ENCODE results near the gene CACNA2D3. TPM values are rescaled to one million over a fixed set of nuclear protein-coding genes. Genes with fewer than 3 reads are reported as not detected.

The CACNA2D3 gene
- total RNA-seq, 2 donors from 2014 or later: 1.1 to 5.9 TPM

DNA sequence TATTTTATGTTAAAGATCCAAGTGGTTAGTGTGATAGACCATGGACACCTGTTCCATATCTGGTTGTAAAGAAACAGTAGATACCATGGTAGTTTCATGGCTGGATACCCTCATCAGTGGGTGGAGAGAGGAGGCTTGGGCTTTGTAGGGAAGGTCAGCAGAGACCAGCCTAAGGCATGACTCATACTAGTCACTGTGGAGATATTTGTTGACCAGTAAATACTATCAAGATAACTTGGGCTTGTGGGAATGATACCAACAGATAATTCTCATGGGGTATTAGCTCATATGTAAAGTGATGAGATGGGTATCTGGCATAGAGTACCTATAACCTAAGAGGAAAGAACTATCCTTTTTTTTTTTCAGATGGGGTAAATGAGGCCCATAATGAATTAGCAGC lies 354.5 kb downstream of the CACNA2D3 start:
- no peak for DNase-seq (ENCODE audit: low spot score)
- Histone ChIP-seq H3K36me3 (no peaks in the 10 kb centered on the region), H3K4me1 (replicated peaks) (no peaks in the 10 kb centered on the region), H3K9me3 (no peaks in the 10 kb centered on the region), H3K4me3 (no peak overlapping the region), H3K27ac (no peak overlapping the region), H3K27me3 (replicated peaks; ENCODE audit: insufficient read depth) (no peaks in the 10 kb centered on the region)
- TF ChIP-seq POLR2A (IDR thresholded peaks at IDR 0.05): no peak
- no peak for TF ChIP-seq CTCF (IDR thresholded peaks at IDR 0.05)
- no peak for TF ChIP-seq POLR2AphosphoS5 (IDR thresholded peaks at IDR 0.05)
- intact Hi-C loops (cut with DNase I): no loop called here

- Histone ChIP-seq H3K9me3 (no peaks in the 10 kb centered on the region), H3K36me3 (no peaks in the 10 kb centered on the region), H3K27ac (no peak overlapping the region), H3K4me1 (replicated peaks) (no peaks in the 10 kb centered on the region), H3K27me3 (replicated peaks; ENCODE audit: insufficient read depth) (no peaks in the 10 kb centered on the region), H3K4me3 (no peak overlapping the region)
- intact Hi-C loops (cut with DNase I): no loop called here
- no peak for DNase-seq (ENCODE audit: low spot score)
- WGBS: 71% methylated on average over 8 of the region's 8 CpGs
- TF ChIP-seq POLR2A (IDR thresholded peaks at IDR 0.05) (no peak), CTCF (IDR thresholded peaks at IDR 0.05) (no peak), POLR2AphosphoS5 (IDR thresholded peaks at IDR 0.05) (no peak)
These were observed 359.4 kb downstream of the CACNA2D3 start for GRCh38 chr3:54481606-54482365.

- Histone ChIP-seq H3K36me3 (no peaks in the 10 kb centered on the region), H3K9me3 (no peaks in the 10 kb centered on the region), H3K27me3 (replicated peaks; ENCODE audit: insufficient read depth) (no peaks in the 10 kb centered on the region), H3K4me3 (no peak overlapping the region), H3K4me1 (replicated peaks) (no peaks in the 10 kb centered on the region), H3K27ac (no peak overlapping the region)
- 95% methylated on average over 6 of the region's 6 CpGs for WGBS
- intact Hi-C loops (cut with DNase I): no loop called here
- TF ChIP-seq POLR2AphosphoS5 (IDR thresholded peaks at IDR 0.05): no peak
- no peak for TF ChIP-seq CTCF (IDR thresholded peaks at IDR 0.05)
- DNase-seq (ENCODE audit: low spot score): no peak
These were observed 362.0 kb downstream of the CACNA2D3 start for GRCh38 chr3:54484334-54484733.

- WGBS: 89% methylated on average over 1 of the region's 1 CpG
- H3K27ac ChIP-seq: no peak overlapping the region
- H3K9me3 ChIP-seq: no peaks in the 10 kb centered on the region
- no peak for DNase-seq (ENCODE audit: low spot score)
- TF ChIP-seq POLR2AphosphoS5 (IDR thresholded peaks at IDR 0.05): no peak
- no peak for TF ChIP-seq CTCF (IDR thresholded peaks at IDR 0.05)
- TF ChIP-seq POLR2A (IDR thresholded peaks at IDR 0.05): no peak
- H3K4me3 ChIP-seq: no peak overlapping the region
- H3K27me3 ChIP-seq (replicated peaks; ENCODE audit: insufficient read depth): no peaks in the 10 kb centered on the region
- no peaks in the 10 kb centered on the region for H3K4me1 ChIP-seq (replicated peaks)
- H3K36me3 ChIP-seq: no peaks in the 10 kb centered on the region
- intact Hi-C loops (cut with DNase I): no loop called here
These were observed 364.0 kb downstream of the CACNA2D3 start for GRCh38 chr3:54486317-54486716.

GRCh38 chr3:54488297-54488696 lies 365.9 kb downstream of the CACNA2D3 start:
- Histone ChIP-seq H3K27ac (no peak overlapping the region), H3K4me1 (replicated peaks) (no peaks in the 10 kb centered on the region), H3K36me3 (no peaks in the 10 kb centered on the region), H3K9me3 (no peaks in the 10 kb centered on the region), H3K27me3 (replicated peaks; ENCODE audit: insufficient read depth) (no peaks in the 10 kb centered on the region), H3K4me3 (no peak overlapping the region)
- no peak for TF ChIP-seq CTCF (IDR thresholded peaks at IDR 0.05)
- 97% methylated on average over 5 of the region's 5 CpGs for WGBS
- DNase-seq (ENCODE audit: low spot score): no peak
- intact Hi-C loops (cut with DNase I): no loop called here
